ENCODE data around the gene SPRR1A.
"Not testable (repeated sequence)": the region's sequence is repeated elsewhere in the genome, so short reads cannot be mapped to it uniquely, and the experiment has no call there.

SPRR1A gene

DNA sequence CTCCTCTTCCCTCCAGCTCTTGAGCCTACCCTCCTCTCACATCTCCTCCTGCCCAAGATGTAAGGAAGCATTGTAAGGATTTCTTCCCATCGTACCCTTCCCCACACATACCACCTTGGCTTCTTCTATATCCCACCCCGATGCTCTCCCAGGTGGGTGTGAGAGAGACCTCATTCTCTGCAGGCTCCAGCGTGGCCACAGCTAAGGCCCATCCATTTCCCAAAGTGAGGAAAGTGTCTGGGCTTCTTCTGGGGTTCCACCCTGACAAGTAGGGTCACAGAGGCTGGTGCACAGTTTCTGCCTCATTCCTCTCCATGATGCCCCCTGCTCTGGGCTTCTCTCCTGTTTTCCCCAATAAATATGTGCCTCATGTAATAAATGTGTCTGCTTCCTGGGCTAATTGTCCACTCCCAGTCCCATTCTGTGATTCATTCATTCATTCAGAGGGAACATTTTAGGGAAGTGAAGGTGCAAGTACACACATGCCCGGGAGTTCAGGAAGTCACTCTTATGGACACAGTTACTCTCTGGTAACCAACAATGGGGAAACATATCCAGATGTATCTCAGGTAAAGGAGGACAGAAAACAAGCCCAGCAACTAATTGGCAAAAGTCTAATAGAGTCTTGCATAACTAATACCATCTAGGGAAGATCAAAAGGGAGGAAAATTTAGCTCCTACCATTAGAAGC, 11.5 kb upstream of the SPRR1A start:
- no peak for DNase-seq (ENCODE audit: low read depth in 4 of 4, low spot score in 1 of 4)

DNA sequence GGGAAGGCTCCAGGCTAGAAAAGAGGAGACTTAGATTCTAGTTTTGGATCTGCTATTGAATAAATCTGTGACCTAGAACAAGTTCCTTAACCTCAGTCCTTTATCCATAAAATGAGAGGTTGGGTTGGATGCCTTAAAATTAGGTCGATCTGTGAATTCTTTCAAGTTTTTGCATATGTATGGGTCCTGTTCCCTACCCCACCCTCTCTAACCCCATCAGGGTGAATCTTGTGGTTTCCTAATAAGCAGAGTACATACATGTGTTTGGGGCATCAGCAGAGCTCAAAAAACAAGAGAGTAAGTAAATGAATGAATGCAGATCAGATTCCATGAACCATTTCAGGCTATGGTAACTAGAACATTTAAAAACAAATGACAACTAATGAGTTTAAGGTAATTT, 7.2 kb upstream of the SPRR1A start:
- DNase-seq (ENCODE audit: low read depth in 4 of 4, low spot score in 1 of 4), result no peak

DNA sequence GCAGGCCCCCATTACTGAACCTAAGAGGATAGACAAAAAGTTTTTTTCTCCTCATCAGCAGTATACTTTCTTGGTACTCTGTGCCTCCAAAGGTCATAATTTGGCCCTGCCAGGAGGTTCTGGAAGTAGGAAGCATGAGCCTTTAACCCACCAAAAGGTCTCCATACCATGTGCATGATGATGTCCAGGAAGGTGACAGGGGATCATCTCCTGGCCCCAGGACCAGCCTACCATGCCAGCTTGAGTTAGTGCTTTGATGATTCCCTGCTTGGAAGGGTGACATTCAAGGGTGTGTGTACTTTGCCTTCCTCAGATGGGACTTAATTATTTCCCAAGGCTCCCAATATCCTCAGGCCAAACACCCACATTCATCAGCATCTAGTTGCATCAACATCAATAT, 6.3 kb upstream of the SPRR1A start:
- no peak for DNase-seq (ENCODE audit: low read depth in 4 of 4, low spot score in 1 of 4)

DNA sequence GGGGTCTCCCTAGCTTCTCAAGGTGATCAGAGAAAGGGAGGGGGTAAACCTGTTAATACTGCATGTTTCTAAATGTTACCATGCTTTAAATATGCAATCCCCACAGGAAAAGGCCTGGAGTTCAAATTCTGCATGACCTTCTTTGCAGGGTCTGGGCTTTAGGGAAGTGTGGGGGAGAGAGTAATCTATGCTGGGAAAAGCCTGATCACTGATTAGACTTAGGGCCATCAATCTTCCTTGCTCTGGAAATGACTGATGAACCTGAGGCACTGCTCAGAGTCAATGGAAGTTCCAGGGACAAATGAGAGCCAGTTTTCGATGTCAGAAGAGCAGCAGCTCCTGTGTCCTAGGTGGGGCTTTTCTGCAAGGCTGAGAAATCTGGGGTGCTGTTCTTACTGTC, 3.2 kb upstream of the SPRR1A start:
- no peak for DNase-seq (ENCODE audit: low read depth in 4 of 4, low spot score in 1 of 4)

DNA sequence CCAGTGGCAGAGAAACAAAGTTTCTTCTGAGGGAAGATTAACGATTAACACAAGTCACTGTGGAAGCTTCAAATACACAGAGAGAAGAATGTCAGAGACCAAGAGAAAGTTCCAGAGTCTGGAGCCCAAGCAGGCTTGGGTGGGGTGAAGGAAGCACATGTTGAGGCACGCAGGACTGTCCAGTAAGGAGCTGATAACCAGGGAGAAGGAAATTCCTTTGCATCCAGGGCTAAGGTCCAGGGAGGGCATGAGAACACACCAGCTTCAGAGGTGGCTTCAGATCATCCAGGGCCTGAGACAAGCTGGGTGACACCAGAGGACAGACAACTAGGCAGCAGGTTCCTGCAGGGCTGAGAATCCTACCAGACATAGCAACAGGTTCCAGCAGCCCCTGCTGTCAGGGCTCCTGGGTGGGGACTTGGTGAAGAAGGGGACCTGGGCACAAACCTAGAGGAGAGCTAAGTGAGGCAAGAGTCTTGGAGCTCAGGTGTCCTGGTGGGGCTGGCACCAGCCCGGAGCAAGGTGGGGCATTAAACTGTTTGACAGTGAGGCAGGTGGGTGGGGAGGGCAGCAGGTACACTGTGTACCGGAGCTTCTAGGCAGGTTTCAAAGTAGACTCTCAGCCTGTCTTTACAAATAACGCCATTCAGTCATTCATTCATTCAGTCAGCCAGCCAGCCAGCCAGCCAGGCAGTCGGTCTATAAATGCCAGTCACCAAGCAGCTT, 2.6 kb upstream of the SPRR1A start:
- no peak for DNase-seq (ENCODE audit: low read depth in 4 of 4, low spot score in 1 of 4)

DNA sequence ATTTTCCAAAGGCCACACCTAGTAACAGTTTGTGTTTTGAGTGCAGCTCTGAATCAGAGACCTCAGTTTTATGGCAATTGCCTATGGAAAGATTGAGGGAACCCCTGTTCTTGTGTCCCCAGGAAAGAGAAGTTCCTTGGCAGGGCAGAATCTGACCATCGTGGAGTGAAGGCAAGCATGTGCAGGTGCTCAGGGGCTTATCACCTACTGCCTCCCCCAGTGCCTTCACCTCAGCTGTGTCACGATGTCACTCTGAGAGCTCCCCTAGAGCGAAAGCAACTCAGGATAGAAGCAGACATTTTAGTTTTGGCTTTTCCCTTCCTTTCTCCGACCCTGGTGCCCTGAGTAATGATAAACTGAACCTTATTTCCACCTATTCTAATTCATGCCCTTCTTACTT, 1.8 kb upstream of the SPRR1A start:
- no peak for DNase-seq (ENCODE audit: low read depth in 4 of 4, low spot score in 1 of 4)

DNA sequence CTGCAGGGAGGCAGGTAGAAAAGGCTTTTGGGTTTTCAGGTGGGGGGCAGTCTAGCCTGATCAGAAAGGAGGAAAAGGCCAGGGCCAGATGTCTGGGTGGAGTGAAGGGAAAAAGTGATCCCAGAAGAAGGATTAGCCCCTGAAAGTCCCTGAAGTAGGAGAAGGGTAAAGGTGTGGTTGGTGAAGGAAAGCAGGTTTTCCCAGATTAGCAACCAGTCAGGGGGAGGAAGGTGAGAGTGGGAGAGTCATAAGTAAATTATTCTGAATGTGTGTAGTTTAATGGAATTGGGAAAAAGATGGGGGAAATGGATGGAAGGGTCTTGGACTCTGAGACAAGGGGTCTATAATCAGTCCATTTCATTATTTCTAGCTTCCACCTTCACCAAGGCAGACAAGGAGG, 647 bp upstream of the SPRR1A start:
- DNase-seq (ENCODE audit: low read depth in 4 of 4, low spot score in 1 of 4), result no peak

DNA sequence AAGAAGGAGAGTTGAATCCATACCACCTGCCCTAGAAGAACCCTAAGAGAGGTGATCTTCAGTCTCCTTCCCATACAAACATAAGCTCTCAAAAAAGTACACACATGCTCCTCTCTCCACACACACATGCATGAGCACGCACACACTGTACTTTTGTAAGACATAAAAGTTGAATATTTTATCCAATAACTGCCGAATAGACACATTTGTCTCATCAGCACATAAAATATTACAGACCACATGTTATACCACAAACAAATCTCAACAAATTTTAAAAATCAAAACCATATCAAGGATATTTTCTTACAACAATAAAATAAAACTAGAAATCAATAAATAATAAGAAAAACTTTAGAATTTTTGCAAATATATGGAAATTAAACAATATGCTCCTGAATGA, 2.7 kb downstream of the SPRR1A start:
- DNase-seq (ENCODE audit: low read depth in 4 of 4, low spot score in 1 of 4), result no peak

DNA sequence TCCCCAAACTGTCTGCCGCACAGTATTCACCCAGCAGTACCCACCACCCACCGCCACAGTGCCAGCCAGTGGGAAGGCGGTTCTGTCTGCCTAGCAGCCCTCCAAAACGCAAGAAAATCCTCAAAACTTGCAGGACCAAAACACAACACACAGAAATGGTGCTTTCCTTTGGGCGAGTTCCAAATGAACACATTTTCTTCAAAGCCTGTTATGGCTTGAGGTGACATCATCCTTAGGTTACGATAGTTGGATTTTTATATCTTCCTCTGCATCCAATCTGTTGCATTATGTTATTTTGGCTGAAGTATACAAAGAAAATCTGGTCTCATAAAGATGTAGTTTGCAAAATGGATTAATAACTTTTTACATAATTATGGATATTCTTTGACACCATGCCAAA, 9.3 kb downstream of the SPRR1A start:
- DNase-seq (ENCODE audit: low read depth in 4 of 4, low spot score in 1 of 4), result no peak

DNA sequence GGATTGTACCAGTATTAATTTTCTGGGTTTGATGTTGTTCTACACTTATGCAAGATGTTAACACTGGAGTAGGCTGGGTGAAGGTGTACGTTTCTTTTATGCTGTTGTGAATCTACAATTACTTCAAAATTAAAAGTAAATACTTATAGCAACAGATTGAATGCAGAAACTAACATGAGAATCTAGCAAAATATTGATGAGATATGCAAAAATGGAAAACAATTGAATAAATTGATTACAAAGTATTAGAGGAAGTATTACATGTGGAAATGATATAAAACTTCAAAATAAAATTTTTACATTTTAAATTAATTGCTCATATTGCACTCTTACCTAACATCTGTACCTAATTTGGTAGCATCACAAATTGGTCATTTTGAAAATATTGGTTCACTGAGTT, 12.0 kb downstream of the SPRR1A start:
- DNase-seq (ENCODE audit: low read depth in 4 of 4, low spot score in 1 of 4), result no peak

DNA sequence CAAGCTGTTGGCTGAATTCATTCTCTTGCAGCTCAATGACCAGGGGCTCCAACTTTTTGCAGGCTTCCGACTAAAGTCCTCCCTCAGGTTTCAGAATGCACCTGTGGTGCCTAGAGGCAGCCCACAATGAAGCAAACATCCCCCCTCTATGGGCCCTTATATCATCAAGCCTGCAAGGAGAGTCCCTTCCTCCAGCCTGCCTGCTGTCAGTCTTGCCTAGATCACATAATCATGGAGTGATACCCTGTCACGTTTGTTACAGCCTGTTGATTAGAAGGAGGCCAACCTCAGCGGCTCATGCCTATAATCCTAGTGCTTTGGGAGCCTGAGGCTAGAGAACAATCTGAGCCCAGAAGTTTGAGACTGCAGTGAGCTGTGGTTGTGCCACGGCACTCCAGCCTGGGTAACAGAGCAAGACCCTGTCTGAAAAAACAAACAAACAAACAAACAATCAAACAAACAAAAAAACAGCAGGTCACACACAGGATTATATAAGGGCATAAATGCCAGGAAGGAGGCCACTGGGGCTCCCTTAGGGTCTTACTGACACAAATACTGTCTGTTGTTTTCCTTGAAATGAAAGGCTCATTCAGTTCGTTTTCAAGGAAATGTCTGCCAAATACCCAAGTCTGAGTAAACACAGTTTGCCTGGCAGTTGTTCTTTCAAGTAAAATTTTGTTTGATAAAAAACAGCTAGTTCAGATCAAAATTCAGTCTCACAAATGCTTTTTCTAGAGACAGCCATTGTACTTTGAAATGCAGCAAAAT, 12.9 kb downstream of the SPRR1A start:
- DNase-seq (ENCODE audit: low read depth in 4 of 4, low spot score in 1 of 4), result no peak

DNA sequence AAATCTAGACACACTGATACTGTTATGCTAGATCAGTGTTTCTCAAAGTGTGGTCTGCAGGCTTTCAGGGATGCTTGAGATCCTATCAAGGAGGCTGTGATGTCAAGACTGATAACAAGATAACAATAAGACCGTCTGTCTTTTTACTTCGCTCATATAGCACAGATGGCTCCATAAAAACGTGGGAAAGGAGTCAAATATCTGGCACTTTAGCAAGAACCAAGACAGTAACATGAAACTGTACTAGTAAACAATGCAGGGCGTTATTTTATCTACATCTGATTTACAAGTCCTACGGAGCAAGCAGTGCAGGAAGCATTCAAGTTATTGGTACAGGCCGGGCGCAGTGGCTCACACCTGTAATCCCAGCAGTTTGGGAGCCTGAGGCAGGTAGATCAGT, 14.0 kb downstream of the SPRR1A start:
- no peak for DNase-seq (ENCODE audit: low read depth in 4 of 4, low spot score in 1 of 4)

DNA sequence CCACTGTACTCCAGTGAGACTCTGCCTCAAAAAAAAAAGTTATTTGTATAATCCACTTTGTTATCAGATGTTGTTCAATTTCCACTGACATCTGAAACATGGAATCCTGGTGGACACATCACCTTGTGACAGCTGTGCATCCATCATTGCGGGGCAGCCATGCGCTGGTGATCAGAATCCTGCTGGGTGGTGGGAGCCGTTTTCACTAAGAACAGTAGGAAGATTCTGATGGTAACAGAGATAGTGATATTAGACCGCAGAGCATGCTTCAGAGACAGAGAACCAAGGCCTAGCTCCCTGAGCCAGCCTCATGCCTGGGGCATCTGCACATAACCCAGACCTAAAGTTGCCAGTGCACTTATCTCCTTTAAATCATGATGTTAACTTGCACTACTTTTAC, 14.6 kb downstream of the SPRR1A start:
- no peak for DNase-seq (ENCODE audit: low read depth in 4 of 4, low spot score in 1 of 4)

DNA sequence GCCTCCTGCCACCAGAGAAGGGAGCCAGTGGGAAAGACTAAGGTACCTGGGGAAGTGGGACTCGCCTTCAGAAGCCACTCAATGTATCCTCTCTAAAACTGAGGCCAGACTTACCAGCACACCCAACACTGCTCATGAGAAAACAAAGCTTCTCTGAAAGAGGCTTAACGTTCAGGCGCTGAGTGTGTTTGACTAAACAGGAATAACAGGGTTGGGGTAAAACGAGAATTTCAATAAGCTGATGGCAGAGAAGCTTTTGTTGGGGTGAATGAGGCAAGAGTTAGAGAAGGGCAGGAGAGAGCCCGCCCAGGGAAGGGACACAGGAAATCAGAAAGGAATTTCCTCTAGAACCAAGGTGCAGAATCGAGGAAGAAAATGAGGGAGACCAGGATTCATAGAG, 15.9 kb downstream of the SPRR1A start:
- no peak for DNase-seq (ENCODE audit: low read depth in 4 of 4, low spot score in 1 of 4)

DNA sequence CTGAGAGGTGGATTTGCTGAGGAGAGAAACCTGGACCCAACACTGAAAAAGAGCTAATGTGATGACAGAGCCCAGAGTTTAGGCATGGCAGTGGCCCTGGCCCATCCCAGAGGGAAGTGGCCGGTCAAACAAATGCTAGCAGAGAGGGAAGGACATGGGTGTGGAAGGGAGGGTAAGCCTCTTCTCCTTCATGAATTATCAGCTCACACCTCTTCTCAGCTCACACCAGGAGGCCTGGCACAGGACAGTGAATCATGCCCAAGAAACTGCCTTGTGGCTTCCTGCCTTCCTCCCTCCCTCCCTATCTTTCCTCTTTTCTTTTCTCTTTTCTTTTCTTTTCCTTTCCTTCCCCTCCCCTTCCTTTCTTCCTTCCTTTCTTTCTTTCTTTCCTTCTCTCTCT, 16.4 kb downstream of the SPRR1A start:
- no peak for DNase-seq (ENCODE audit: low read depth in 4 of 4, low spot score in 1 of 4)

DNA sequence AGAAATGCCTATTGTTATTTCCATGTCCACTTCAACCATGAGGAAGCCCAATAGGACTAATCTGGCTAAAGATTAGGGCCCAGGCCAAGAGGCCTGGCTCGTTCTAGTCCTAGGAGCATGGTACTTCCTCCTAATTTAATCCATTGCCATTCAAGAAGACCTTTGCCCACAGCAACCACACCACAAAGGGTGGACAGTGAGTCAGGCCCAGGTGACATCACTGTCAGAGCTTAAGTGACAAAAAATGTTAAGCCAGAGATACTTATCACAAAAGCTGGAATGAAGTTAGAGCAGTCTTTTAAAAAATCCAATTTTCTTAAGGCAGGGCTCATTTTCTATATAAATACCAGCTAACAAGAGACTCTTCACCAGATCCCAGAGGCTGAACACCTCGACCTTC, 17.5 kb downstream of the SPRR1A start, which contains the start of gene SPRR3:
Gene SPRR3 (plus strand): TSS at position 368 of the 400 bp plus-strand sequence. CDS start 1,272 bp downstream, outside the sequence.
- DNase-seq (ENCODE audit: low read depth in 4 of 4, low spot score in 1 of 4), result no peak

DNA sequence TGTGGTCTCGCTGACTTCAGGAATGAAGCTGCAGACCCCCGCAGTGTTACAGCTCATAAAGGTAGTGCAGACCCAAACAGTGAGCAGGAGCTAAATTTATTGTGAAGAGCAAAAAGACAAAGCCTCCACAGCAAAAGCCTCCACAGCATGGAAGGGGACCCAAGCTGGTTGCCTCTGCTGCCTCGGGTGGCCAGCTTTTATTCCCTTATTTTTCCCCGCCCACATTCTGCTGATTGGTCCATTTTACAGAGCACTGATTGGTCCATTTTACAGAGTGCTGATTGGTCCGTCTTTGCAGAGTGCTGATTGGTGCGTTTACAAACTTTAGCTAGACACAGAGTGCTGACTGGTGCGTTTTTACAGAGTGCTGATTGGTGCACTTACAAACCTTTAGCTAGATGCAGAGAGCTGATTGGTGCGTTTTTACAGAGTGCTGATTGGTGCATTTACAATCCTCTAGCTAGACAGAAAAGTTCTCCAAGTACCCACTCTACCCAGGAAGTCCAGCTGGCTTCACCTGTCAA, 27.4 kb downstream of the SPRR1A start:
- DNase-seq (ENCODE audit: low read depth in 4 of 4, low spot score in 1 of 4), result not testable (repeated sequence)

DNA sequence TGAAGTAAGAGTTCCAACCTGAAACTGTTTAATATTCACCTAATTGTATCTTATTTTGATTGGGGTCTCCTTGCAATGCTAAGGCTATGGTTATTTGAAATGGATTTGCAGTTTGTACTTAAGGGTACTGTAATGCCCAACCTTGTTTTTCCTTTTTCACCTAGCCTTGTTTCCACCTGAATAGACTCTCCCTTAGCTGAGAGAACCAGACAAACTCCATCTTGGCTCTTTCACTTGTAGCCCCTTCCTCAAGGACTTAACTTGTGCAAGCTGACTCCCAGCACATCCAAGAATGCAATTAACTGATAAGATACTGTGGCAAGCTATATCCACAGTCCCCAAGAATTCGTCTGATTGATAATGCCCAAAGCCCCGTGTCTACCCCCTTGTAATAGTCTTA, 37.9 kb downstream of the SPRR1A start:
- not testable (repeated sequence) for DNase-seq (ENCODE audit: low read depth in 4 of 4, low spot score in 1 of 4)

DNA sequence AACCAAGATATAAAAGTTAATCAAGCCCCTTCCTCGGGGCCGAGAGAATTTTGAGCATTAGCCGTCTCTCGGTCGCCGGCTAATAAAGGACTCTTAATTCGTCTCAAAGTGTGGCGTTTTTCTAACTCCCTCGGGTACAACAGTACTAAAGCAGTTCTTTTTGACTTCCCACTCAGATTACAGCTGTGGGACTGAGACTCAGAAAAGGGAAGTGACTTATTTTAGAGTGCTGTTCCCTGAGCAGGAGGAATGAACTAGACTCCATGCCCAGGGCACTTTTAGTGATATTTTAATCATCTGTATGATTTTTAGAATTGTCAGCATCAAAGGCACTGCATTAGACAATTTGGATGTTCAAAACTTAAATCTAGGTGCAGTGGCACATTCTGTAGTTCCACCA, 38.5 kb downstream of the SPRR1A start:
- DNase-seq (ENCODE audit: low read depth in 4 of 4, low spot score in 1 of 4), result not testable (repeated sequence)

DNA sequence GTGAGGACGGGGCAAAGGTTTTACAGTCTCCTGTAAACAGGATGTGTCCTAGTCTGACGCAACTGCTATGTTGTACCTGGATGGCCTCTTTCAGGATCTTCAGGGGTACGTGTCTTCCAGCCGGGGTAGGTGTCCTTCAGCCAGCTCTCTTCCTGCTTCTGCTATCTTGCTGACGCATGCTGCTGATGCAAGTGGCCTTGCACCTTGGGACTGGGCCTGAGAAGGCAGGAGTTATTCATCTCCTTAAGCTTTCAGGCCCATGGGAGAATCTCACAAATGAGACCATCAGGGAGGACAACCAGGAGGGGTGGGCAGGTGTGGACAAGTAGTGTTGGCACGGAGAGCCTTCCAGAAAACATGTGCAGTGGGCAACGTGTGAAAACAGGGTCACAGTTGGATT, 39.2 kb downstream of the SPRR1A start:
- no peak for DNase-seq (ENCODE audit: low read depth in 4 of 4, low spot score in 1 of 4)

DNA sequence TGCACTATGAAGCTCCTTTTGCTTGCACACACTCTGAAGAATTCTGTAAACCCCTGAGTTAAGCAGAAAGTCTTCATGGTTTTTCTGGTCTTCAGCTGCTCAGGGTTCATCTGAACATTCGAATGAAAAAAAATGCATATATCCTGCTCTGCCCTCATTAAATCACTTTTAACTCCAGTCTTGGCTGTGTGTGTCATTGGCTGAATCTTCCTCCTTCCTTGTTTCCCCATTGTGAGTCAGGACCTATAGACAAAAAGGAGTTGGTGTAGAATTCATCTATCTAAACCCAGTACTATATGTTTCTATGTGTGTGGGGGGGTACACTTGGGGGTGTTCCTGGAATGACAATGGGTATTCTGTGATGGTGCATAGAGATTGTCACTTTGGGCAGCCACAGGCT, 40.5 kb downstream of the SPRR1A start:
- no peak for DNase-seq (ENCODE audit: low read depth in 4 of 4, low spot score in 1 of 4)

DNA sequence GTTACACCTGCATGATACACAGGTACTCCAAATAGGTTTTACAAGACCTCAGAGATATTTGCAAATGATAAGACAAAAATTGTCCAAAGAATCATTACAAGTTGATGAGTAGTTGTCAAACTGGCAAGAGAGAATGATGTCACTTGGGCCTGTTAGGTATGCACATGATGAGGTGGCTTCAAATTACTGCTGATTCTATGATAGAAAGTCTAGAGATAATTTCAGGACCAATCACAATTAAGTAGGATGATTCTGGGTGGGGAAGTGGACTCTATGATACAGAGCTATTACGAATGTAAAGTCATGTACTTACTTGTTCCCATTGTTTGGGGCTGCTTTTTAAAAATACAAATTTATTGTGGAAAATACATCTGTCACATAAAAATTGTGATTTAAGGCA, 41.9 kb downstream of the SPRR1A start:
- DNase-seq (ENCODE audit: low read depth in 4 of 4, low spot score in 1 of 4), result no peak

Data from stimulated activated CD4-positive, alpha-beta T cell treated with anti-CD3 and anti-CD28 coated beads, Interleukin-1b, Interleukin-23, amount 100 ng/mL, for 24 hours (primary cell).